Upper lobe of right lung (tissue), 1 donor: Measurements from ENCODE around the gene SHC2. TPM values are rescaled to one million over a fixed set of nuclear protein-coding genes. Genes with fewer than 3 reads are reported as not detected.

Experiments used
- ATAC-seq: fragments of 200-7000 bp; cut with Tn5 transposase; one replicate; pipeline ENCODE4 v1.9.1; 2020; ENCODE audit warnings: mild to moderate bottlenecking, moderate library complexity
- DNase-seq: peaks from one replicate; pipeline ENCODE4 v3.0.0-alpha.2; 2020
- H3K27ac ChIP-seq: fragments of 200-600 bp; one replicate; pipeline ENCODE4 v1.8.0; 2022
- H3K27me3 ChIP-seq: fragments of 200-600 bp; one replicate; pipeline ENCODE4 v1.8.0; 2022; ENCODE audit warnings: mild to moderate bottlenecking
- H3K36me3 ChIP-seq: fragments of 200-600 bp; one replicate; pipeline ENCODE4 v1.8.0; 2022
- H3K4me1 ChIP-seq: fragments of 200-600 bp; one replicate; pipeline ENCODE4 v1.8.0; 2022
- H3K4me3 ChIP-seq: fragments of 200-600 bp; one replicate; pipeline ENCODE4 v1.8.0; 2022; ENCODE audit warnings: mild to moderate bottlenecking
- H3K9me3 ChIP-seq: fragments of 200-600 bp; one replicate; pipeline ENCODE4 v1.8.0; 2022
- intact Hi-C: fragments of 100-400 bp; cut with DNase I; formaldehyde crosslinking; loops from one replicate; pipeline ENCODE4 v1.11.0; 2022
- total RNA-seq: library from RNA; stranded (reverse); fragmentation: NEBNext Ultra II Directional; extraction: Animal tissue kit (Norgen Biotek cat#: 25700); gene quantifications from one replicate; pipeline ENCODE4 v1.2.1, GENCODE V29; 2021
- TF ChIP-seq, protein P1 (sequence below): fragments of 200-600 bp; IDR thresholded peaks from one replicate; pipeline ENCODE4 v1.8.0; 2022; ENCODE audit warnings: antibody characterized with exemption
- donor health status: DM: no; HTN: yes; CAD: no; lungs with severe emphysema.

SHC2 gene
- total RNA-seq, 1 donor from 2014 or later: 37.8 TPM

DNA sequence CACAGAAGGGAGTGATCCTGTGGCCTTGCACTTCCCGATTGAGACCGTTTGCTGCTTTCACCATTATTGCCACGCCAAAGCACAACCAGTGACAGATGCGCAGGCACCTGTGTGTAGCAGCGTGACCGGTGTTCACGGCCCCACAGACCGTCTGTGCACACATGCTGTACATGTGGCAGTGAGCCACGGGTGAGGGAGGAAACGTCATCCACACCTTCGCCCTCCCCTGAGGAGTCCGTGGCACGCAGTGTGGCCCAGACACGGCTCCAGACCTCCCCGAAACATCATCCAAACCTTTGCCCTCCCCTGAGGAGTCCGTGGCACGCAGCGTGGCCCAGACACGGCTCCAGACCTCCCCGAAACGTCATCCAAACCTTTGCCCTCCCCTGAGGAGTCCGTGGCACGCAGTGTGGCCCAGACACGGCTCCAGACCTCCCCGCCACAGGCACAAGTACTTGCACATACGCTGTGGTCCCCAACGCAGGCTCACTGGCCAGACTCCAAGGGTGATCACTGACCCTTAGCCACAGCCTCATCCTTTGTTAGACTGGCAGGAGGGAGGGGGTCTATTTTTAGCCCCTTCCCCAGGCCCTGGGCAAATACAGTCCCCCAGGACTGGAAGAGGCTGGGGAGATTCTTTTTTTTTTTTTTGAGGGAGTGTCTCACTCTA, 7.9 kb upstream of the SHC2 start:
- Histone ChIP-seq H3K4me3 (no peak overlapping the region), H3K4me1 (no peaks in the 10 kb centered on the region), H3K27me3 (no peaks in the 10 kb centered on the region), H3K9me3 (no peaks in the 10 kb centered on the region), H3K36me3 (no peaks in the 10 kb centered on the region), H3K27ac (no peak overlapping the region)
- ATAC-seq (no peak), DNase-seq (no peak)
- TF ChIP-seq, protein P1, sequence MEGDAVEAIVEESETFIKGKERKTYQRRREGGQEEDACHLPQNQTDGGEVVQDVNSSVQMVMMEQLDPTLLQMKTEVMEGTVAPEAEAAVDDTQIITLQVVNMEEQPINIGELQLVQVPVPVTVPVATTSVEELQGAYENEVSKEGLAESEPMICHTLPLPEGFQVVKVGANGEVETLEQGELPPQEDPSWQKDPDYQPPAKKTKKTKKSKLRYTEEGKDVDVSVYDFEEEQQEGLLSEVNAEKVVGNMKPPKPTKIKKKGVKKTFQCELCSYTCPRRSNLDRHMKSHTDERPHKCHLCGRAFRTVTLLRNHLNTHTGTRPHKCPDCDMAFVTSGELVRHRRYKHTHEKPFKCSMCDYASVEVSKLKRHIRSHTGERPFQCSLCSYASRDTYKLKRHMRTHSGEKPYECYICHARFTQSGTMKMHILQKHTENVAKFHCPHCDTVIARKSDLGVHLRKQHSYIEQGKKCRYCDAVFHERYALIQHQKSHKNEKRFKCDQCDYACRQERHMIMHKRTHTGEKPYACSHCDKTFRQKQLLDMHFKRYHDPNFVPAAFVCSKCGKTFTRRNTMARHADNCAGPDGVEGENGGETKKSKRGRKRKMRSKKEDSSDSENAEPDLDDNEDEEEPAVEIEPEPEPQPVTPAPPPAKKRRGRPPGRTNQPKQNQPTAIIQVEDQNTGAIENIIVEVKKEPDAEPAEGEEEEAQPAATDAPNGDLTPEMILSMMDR: no peak
- intact Hi-C loops: no loop called here

- TF ChIP-seq, protein P1: no peak
- ATAC-seq (no peak), DNase-seq (no peak)
- H3K4me3 ChIP-seq: no peak overlapping the region
- H3K4me1 ChIP-seq: no peaks in the 10 kb centered on the region
- H3K27ac ChIP-seq: no peak overlapping the region
- H3K27me3 ChIP-seq: no peaks in the 10 kb centered on the region
- H3K36me3 ChIP-seq: no peaks in the 10 kb centered on the region
- H3K9me3 ChIP-seq: no peaks in the 10 kb centered on the region
- intact Hi-C loops: no loop called here
These were observed 6.7 kb upstream of the SHC2 start for GRCh38 chr19:467554-467953.

DNA sequence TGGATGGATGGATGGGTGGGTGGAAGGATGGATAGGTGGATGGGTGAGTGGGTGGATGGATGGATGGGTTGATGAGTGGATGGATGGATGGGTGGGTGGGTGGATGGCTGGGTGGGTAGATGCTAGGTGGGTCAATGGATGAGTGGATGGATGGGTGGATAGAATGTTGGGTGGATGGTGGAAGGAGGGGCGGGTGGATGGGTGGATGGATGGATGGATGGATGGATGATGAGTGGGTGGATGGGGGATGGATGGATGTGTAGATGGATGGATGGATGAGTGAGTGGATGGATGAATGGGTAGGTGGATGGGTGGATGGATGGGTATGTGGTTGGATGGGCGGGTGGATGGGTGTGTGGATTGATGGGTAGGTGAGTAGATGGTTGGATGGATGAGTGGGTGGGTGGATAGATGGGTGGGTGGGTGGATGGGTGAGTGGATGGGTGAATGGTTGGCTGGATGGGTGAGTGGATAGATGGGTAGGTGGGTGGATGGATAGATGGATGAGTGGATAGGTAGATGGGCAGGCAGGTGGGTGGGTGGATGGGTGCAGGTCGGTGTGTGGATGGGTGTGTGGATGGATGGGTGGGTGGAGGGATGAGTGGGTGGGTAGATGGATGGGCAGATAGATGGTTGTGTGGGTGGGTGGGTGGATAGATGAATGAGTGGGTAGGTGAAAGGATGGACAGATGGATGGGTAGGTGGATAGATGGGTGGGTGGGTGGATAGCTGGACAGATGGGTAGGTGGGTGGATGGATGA, 4.4 kb upstream of the SHC2 start:
- Histone ChIP-seq H3K4me3 (no peak overlapping the region), H3K4me1 (peaks cover 11% of the 10 kb centered on the region), H3K27me3 (no peaks in the 10 kb centered on the region), H3K9me3 (no peaks in the 10 kb centered on the region), H3K36me3 (no peaks in the 10 kb centered on the region), H3K27ac (no peak overlapping the region)
- DNase-seq (no peak), ATAC-seq (no peak)
- TF ChIP-seq, protein P1: no peak
- intact Hi-C loops: no loop called here

- no peak for DNase-seq
- TF ChIP-seq, protein P1: no peak
- ATAC-seq: no peak
These were observed 3.3 kb upstream of the SHC2 start for GRCh38 chr19:464208-464545.

DNA sequence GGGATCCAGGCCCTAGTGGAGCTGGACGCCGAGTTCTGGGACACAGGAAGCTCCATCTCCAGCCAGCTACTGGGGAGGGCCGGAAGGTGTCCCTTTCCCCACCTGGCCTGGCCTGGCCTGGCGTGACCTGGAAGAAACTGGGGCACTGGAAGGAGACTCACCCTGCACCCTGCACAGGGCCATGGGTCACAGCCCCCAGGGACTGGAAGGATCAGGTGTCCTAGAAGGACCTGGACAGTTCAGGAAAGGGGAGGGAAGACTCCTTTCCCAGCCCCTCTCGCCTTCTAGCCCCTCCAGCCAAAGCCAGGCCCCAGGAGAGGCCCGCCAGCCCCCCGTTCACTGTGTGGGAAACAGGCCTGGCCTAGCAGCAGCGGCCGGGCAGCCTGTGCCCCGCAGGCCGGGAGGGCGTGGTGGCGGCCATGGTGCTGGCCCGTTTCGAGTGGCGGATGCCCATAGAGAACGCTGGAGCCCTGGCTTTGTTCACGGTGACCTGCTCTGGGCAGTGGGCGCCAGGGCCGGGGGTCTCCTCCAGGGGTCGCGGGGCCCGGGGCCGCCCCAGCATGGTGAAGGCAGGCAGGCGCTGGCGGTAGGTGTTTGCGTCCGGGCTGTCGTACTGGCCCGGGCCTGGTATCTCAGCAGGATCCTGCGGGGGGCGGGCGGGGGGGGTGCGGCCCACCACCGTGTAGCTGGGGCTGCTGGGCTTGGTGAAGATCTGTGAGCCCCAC, 2.8 kb upstream of the SHC2 start:
- no peak overlapping the region for H3K4me3 ChIP-seq
- no peaks in the 10 kb centered on the region for H3K27me3 ChIP-seq
- no peaks in the 10 kb centered on the region for H3K36me3 ChIP-seq
- ATAC-seq (no peak), DNase-seq (no peak)
- H3K27ac ChIP-seq: no peak overlapping the region
- peaks cover 11% of the 10 kb centered on the region for H3K4me1 ChIP-seq
- intact Hi-C loops: no loop called here
- H3K9me3 ChIP-seq: no peaks in the 10 kb centered on the region
- TF ChIP-seq, protein P1: no peak

More at GRCh38 chr19:464208-464545, 3.3 kb upstream of the SHC2 start:
- Histone ChIP-seq H3K9me3 (no peaks in the 10 kb centered on the region), H3K27me3 (no peaks in the 10 kb centered on the region), H3K4me1 (peaks cover 11% of the 10 kb centered on the region), H3K36me3 (no peaks in the 10 kb centered on the region), H3K27ac (no peak overlapping the region), H3K4me3 (no peak overlapping the region)
- intact Hi-C loops: no loop called here
